HK-2 (cell line): ENCODE measurements around the gene DOCK4.

ENCODE experiments used
- DNase-seq: peaks from one replicate; pipeline ENCODE4 v3.0.0-alpha.2; 2018; ENCODE audit not compliant: unreplicated experiment

Gene DOCK4

GRCh38 chr7:111813306-111813705, 392.9 kb downstream of the DOCK4 start:
- DNase-seq, result no peak

GRCh38 chr7:111806232-111806631, 400.0 kb downstream of the DOCK4 start:
- DNase-seq, result no peak

GRCh38 chr7:111803015-111803758, 403.0 kb downstream of the DOCK4 start:
- DNase-seq, result no peak

GRCh38 chr7:111802194-111802772, 403.9 kb downstream of the DOCK4 start:
- DNase-seq, result no peak

GRCh38 chr7:111801277-111801676, 404.9 kb downstream of the DOCK4 start:
- no peak for DNase-seq

DNA sequence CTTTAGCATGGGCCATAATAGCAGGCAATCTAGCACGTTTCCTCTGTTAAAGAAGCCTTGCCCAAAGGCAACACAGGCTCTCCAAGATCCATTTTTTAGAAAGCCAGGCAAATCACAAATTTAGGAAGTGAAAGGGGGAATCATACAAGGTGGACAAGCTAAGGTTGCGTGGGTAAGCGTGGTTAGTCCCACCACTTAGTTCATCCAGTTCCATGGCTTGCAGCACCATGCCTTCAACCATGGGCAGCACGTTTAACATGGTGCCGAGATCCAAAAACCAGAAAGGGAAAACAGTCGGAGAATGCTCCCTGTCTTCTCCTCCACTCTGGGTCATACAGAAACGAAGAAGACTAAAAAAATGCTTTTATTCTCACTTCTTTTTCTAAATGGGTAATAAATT, 409.5 kb downstream of the DOCK4 start:
- peak; percentile 6 for DNase-seq

DNA sequence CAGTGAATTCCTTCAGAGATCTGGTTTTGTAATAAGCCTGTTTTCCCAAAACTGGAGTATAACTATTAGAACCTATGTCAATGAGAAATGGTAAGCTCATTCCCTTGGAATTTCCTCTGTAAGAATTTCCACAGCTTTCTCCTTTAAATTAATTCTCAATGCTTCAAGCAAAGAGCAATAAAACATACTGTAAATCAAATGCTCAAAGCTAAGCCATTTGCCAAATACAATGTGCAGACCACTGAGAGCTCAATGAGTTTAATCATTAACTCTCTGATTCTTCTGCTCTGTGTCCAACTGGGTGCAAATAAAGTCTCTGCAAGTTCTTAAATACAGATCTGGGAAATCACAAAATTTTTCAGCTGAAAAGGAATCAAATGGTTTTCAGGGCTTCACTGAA, 416.3 kb downstream of the DOCK4 start:
- no peak for DNase-seq

- DNase-seq, result no peak
Measured at GRCh38 chr7:111789048-111789320, 417.2 kb downstream of the DOCK4 start.

DNA sequence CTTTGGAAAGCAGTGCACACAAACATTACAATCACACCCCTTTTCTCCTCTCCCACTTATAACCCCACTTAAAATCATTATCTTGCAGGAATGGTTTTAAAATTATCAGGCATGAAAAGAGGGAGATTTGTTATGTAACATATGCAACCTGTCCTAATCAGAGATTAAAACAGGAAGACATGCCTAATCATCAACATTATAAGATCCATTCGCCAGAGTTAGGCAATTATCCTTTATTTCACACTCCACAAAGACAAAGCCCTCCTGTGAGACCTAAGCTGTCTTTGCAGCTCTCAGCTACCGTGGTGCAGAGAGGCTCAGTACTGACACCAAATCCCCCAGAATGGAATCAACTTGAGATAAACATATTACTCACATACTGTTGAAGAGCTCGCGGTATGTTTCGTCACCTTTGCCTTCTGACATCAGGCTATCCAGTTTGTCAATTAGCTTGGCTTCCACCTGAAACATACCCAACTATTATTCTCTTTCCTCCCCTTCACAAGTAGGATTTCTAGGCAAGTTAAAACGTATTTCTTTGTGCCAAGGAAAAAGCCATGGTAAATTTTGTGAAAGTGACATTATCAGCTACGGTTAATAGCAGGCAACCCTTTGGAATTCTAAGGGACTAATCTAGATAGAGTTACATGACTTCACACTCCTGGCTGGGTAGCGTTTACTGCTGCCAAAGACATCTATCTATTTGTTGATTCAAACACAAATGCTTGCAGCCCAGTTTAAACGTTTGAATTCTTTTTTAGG, 417.7 kb downstream of the DOCK4 start:
- DNase-seq, result no peak

DNA sequence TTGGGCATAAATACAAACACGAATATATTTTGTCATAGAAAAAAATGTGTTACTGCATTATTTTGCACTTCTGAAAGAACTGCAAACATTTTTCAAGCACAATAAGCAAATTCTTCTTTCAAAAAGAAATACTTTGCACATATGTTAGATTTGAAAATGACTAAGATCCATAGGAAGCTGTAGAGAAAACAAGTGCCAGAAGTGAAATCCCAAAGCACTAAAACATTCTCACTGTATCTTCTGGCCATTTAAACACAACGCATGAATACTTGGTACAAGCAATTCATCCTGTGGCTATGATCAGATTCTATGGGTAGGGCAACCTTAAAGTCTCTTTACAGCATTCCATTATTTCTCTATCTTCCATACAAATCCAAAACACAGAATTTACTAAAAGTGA, 418.5 kb downstream of the DOCK4 start:
- DNase-seq, result no peak

- DNase-seq, result no peak
Measured at GRCh38 chr7:111787099-111787498, 419.1 kb downstream of the DOCK4 start.

- DNase-seq, result no peak
Measured at GRCh38 chr7:111785076-111785475, 421.1 kb downstream of the DOCK4 start.

DNA sequence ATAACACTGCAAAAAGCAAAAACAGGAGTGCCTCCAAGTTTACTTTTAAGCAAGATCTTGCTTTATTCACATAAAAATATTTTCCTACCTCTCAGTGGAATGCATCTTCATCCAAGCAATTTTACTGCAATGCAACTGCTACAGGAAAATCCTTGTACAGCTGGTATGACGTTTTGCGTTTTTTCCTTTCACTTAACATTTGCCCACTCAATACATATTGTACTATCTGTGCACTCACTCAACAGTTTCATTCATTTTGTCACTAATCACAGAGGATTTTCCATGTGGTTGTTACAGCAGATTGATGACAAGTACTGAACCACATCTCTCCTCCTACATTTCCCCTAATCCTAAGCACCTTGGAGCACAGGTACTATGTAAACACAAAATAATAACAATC, 421.9 kb downstream of the DOCK4 start:
- DNase-seq, result no peak

DNA sequence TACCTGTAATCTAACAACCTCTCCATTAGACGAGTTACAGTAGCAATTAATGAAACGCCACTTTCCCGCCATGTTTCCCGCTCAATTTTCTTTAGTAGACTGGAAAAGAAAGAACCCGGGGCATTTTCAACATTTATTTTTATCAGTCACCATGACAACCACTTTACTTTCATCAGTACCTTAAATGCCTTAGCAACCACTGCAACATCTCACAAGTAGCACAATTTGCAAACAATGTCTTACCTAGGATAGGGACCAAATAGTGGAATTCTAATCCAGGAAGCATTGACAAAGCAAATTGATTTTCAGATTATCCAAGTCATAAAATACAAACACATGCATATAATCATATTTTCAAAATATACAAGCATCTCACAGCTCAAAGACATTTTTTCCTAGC, 422.3 kb downstream of the DOCK4 start:
- DNase-seq, result no peak

DNA sequence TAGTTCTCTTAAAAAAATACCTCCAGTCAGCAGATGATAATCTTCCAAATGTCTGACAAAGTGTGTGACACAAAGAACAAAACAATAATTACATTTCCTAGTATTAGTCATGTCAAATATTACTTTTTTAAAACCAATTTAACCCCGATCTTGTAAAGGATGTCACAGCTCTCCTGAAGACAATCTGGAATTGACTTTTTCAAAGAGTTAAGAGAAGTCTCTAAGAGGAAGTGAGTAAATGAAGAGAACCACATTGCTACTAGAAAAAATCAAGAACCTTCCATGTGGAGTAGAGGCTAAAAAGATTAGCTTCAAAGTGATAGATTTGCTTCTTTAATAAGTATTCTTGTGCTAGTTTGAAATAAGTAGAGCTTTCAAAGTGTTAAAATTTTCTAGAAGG, 425.7 kb downstream of the DOCK4 start:
- no peak for DNase-seq

DNA sequence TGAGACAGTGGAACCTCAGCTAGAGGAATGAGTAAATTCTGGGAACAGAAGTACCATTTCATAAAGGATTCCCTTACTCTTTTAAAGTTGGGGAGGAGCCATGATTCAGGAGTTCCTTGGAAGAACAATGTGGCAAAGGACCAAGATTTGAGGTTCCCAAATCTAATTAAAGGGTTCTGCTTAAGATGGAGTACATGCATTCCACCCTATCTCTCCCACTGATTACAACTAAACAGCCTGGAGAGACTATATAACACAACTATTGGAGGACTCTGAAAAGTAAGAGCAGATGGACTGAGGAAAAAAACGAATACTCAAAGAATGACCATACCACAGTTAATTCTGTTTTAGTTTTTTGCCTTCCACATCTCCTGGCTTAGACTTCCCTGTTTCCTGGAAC, 431.0 kb downstream of the DOCK4 start:
- DNase-seq, result no peak

DNA sequence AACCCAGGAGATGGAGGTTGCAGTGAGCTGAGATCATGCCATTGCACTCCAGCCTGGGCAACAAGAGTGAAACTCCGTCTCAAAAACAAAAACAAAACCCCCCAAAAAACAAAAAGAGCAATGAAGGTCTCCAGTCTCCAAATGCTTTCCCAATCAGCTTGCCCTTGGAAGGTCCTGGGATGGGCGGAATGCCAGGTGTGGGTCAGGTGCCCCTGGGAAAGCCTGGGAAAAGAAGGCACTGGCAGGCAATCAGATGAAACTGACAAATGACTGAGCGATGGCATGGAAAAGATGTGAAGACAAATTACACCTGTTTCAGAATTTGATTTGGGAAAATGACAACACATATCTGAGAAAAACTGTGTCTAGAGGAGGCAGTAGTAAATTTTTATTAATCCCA, 433.5 kb downstream of the DOCK4 start:
- DNase-seq, result no peak

DNA sequence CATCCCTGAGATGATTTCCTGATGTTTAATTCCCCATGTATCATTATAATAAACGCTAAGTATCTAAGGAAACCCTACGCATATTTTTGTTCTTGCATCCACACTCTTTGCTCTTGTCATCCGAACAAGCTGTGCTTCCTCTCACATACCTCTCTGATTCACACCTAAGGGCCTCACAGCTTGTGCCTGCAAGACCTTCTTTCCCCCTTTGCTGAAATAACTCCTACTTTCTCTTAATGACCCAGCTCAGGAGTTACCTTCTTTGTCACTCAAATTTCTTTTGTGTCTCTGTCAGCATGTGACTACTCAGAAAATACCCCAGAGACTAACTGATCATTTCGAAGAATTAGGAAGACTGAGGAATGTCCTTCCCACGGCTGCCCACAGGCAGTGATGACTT, 434.6 kb downstream of the DOCK4 start:
- DNase-seq, result no peak

DNA sequence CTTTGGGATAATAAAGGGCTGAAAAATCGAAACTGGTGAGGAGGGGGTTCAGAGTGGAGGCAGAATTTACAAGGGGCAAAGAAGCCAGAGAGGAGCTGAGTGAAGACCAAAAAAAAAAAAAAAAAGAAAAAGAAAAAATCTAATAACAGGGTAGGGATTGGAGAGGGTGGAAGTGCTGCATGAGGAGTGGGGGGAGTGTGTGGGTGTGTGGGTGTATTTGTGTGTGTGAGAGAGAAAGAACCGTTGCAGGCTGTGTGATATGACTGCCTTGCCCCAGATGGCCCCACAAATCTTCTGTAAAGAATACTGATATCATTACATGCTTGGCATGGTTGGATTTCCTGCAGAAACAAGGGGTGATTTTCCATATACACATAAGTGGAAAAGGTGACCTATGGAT, 436.1 kb downstream of the DOCK4 start:
- no peak for DNase-seq

- no peak for DNase-seq
Measured at GRCh38 chr7:111765751-111766643, 440.2 kb downstream of the DOCK4 start.

DNA sequence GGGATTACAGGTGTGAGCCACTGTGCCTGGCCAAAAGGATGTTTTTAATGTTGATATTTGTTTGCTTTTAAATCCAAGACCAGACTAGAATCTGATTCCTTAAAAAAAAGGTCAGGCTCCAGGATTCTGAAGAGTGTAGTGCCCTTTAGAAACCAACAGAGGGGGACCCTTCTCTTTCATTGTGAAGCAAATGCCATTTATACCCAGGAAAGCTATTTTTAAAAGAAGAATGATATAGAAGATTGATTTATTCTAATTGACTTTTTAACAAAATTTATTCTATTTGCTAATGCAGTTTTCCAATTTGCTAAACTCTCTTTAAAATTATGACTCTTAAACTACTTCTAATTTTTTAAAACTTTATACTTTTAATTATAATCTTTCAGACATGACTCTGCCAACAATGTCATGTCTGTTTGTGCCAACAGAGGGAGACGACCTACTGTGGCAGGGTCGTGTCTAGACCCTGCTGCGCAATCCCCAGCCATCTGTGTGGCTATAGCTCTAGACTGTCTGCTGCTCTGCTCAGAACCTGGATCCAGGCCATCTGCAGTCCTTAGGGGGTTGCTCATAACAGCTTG, 442.9 kb downstream of the DOCK4 start:
- peak; percentile 18 for DNase-seq

DNA sequence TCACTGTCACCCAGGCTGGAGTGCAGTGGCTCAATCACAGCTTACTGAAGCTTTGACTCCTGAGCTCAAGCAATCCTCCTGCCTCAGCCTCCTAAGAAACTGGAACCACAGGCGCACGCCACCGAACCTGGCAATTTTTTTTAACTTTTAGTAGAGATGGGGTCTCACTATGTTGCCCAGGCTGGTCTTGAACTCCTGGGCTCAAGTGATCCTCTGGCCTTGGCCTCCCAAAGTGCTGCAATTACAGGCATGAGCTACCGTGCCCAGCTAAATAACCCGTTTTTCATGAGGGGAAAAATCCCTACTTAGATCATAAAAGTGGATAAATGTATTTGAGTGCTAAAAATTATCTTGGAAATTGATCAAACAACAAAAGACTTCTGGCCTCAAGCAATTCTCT, 443.4 kb downstream of the DOCK4 start:
- DNase-seq, result no peak
